Measurements from ENCODE around the gene DNAI4. TPM values are rescaled to one million over a fixed set of nuclear protein-coding genes. Genes with fewer than 3 reads are reported as not detected.
"Not testable (repeated sequence)": the region's sequence is repeated elsewhere in the genome, so short reads cannot be mapped to it uniquely, and the experiment has no call there.

The DNAI4 gene
- total RNA-seq, 2 donors from 2014 or later = 4.6 to 6.7 TPM

GRCh38 chr1:66809245-66809644, 115.4 kb downstream of the DNAI4 start:
- no peak overlapping the region for H3K9ac ChIP-seq (ENCODE audit: extremely low read depth, low read length, poor library complexity, severe bottlenecking)

GRCh38 chr1:66795839-66796238, 128.8 kb downstream of the DNAI4 start:
- H3K36me3 ChIP-seq (ENCODE audit: control insufficient read depth, insufficient read depth, low read length); H3K9me3 Mint-ChIP-seq; H3K4me3 ChIP-seq (ENCODE audit: low read length); H3K4me1 Mint-ChIP-seq; H3K27me3 Mint-ChIP-seq (ENCODE audit: insufficient read depth); H3K36me3 Mint-ChIP-seq (ENCODE audit: low read depth); H3K9ac ChIP-seq (ENCODE audit: extremely low read depth, low read length, poor library complexity, severe bottlenecking); H3K27ac ChIP-seq (ENCODE audit: low read depth, low read length); H3K27ac Mint-ChIP-seq; H3K4me3 Mint-ChIP-seq; DNase-seq; H3K9me3 ChIP-seq (ENCODE audit: control insufficient read depth, low read length); H3K27me3 ChIP-seq (ENCODE audit: control insufficient read depth, insufficient read depth, low read length, poor library complexity, severe bottlenecking); H3K4me1 ChIP-seq (ENCODE audit: control insufficient read depth, insufficient read depth, low read length): not testable (repeated sequence)
- 80 to 98% methylated on average over 1 to 2 of the region's 2 CpGs for WGBS, 2 experiments (ENCODE audit: insufficient coverage in 1 of 2, insufficient read length in 1 of 2)

More at GRCh38 chr1:66809245-66809644, 115.4 kb downstream of the DNAI4 start:
- no peaks in the 10 kb centered on the region for H3K4me1 Mint-ChIP-seq
- no peak overlapping the region for H3K4me3 Mint-ChIP-seq
- no peak overlapping the region for H3K27ac ChIP-seq (ENCODE audit: low read depth, low read length)
- no peaks in the 10 kb centered on the region for H3K27me3 ChIP-seq (ENCODE audit: control insufficient read depth, insufficient read depth, low read length, poor library complexity, severe bottlenecking)
- H3K27me3 Mint-ChIP-seq (ENCODE audit: insufficient read depth) = peaks cover under 1% of the 10 kb centered on the region
- H3K36me3 Mint-ChIP-seq (ENCODE audit: low read depth) = no peaks in the 10 kb centered on the region
- no peaks in the 10 kb centered on the region for H3K36me3 ChIP-seq (ENCODE audit: control insufficient read depth, insufficient read depth, low read length)
- no peak overlapping the region for H3K4me3 ChIP-seq (ENCODE audit: low read length)
- no CpG with 5 or more reads among the region's 1 CpG for WGBS, 2 experiments (ENCODE audit: insufficient coverage in 1 of 2, insufficient read length in 1 of 2)
- no peak overlapping the region for H3K27ac Mint-ChIP-seq
- H3K4me1 ChIP-seq (ENCODE audit: control insufficient read depth, insufficient read depth, low read length) = no peaks in the 10 kb centered on the region
- H3K9me3 Mint-ChIP-seq = no peaks in the 10 kb centered on the region
- no peak for DNase-seq
- H3K9me3 ChIP-seq (ENCODE audit: control insufficient read depth, low read length) = no peaks in the 10 kb centered on the region
- TF ChIP-seq CTCF (conservative IDR thresholded peaks at IDR 0.05) = no peak

- H3K9me3 ChIP-seq (ENCODE audit: control insufficient read depth, low read length) = no peaks in the 10 kb centered on the region
- no peak for TF ChIP-seq CTCF (conservative IDR thresholded peaks at IDR 0.05)
- H3K36me3 ChIP-seq (ENCODE audit: control insufficient read depth, insufficient read depth, low read length) = no peaks in the 10 kb centered on the region
- Mint-ChIP-seq H3K9me3 (no peaks in the 10 kb centered on the region), H3K4me3 (no peak overlapping the region), H3K27me3 (ENCODE audit: insufficient read depth) (no peaks in the 10 kb centered on the region), H3K27ac (no peak overlapping the region), H3K36me3 (ENCODE audit: low read depth) (no peaks in the 10 kb centered on the region), H3K4me1 (peaks cover 1% of the 10 kb centered on the region)
- no peak for DNase-seq
- no peak overlapping the region for H3K9ac ChIP-seq (ENCODE audit: extremely low read depth, low read length, poor library complexity, severe bottlenecking)
- WGBS, 2 experiments (ENCODE audit: insufficient coverage in 1 of 2, insufficient read length in 1 of 2) = 78 to 92% methylated on average over 2 to 3 of the region's 5 CpGs
- no peaks in the 10 kb centered on the region for H3K4me1 ChIP-seq (ENCODE audit: control insufficient read depth, insufficient read depth, low read length)
- no peak overlapping the region for H3K27ac ChIP-seq (ENCODE audit: low read depth, low read length)
- no peaks in the 10 kb centered on the region for H3K27me3 ChIP-seq (ENCODE audit: control insufficient read depth, insufficient read depth, low read length, poor library complexity, severe bottlenecking)
- no peak overlapping the region for H3K4me3 ChIP-seq (ENCODE audit: low read length)
Observed at GRCh38 chr1:66791621-66792610, 132.7 kb downstream of the DNAI4 start.
